Pulmonary artery endothelial cell (primary cell): ENCODE data around the gene LRIT2. TPM values are rescaled to one million over a fixed set of nuclear protein-coding genes. Genes with fewer than 3 reads are reported as not detected.
"Not testable (repeated sequence)": the region's sequence is repeated elsewhere in the genome, so short reads cannot be mapped to it uniquely, and the experiment has no call there.

Experiments used
- DNase-seq: peaks from one replicate; pipeline ENCODE4 v3.0.0-alpha.2; 2011; ENCODE audit warnings: low read depth, low spot score
- total RNA-seq: library from RNA; depleted of rRNA; stranded (reverse); fragments of >200 nt; gene quantifications from 2 replicates; pipeline ENCODE4 v1.2.3, GENCODE V29; 2014

Gene LRIT2
- total RNA-seq, 1 donor from 2014 or later: not detected

GRCh38 chr10:84184517-84184916 lies 40.8 kb downstream of the LRIT2 start:
- no peak for DNase-seq

GRCh38 chr10:84181631-84182030 lies 43.7 kb downstream of the LRIT2 start:
- no peak for DNase-seq

GRCh38 chr10:84180386-84180785 lies 45.0 kb downstream of the LRIT2 start:
- DNase-seq: not testable (repeated sequence)

- DNase-seq: no peak
Measured at GRCh38 chr10:84179059-84179710, 46.2 kb downstream of the LRIT2 start.

GRCh38 chr10:84178160-84178609 lies 47.2 kb downstream of the LRIT2 start:
- DNase-seq: no peak

- no peak for DNase-seq
Measured at GRCh38 chr10:84177541-84178141, 47.7 kb downstream of the LRIT2 start.

- DNase-seq: no peak
Measured at GRCh38 chr10:84176836-84177474, 48.4 kb downstream of the LRIT2 start.

GRCh38 chr10:84176351-84176750 lies 49.0 kb downstream of the LRIT2 start:
- no peak for DNase-seq

GRCh38 chr10:84175436-84175835 lies 49.9 kb downstream of the LRIT2 start:
- DNase-seq: no peak

- DNase-seq: no peak
Measured at GRCh38 chr10:84173501-84173929, 51.8 kb downstream of the LRIT2 start, which contains the start of gene GPR15LG. TSS of gene GPR15LG (plus strand) at chr10:84173801. CDS start at chr10:84173852, 51 bp downstream.

GRCh38 chr10:84172467-84173356 lies 52.6 kb downstream of the LRIT2 start:
- DNase-seq: no peak

- not testable (repeated sequence) for DNase-seq
Measured at GRCh38 chr10:84171700-84172466, 53.5 kb downstream of the LRIT2 start.

- DNase-seq: not testable (repeated sequence)
Measured at GRCh38 chr10:84171237-84171636, 54.1 kb downstream of the LRIT2 start.

Other genes with a start within 250 kb of the LRIT2 start
- 196 and 203 TPM in 2 replicates for gene GHITM, start 86.0 kb downstream of the LRIT2 start, total RNA-seq
- not detected in 2 replicates for gene GPR15LG, start 51.7 kb downstream of the LRIT2 start, total RNA-seq
- gene CDHR1, start 31.0 kb downstream of the LRIT2 start, total RNA-seq: not detected in 2 replicates
- not detected in 2 replicates for gene LRIT1, start 16.0 kb upstream of the LRIT2 start, total RNA-seq
- not detected in 2 replicates for gene RGR, start 19.5 kb upstream of the LRIT2 start, total RNA-seq
- gene CCSER2, start 103.0 kb upstream of the LRIT2 start, total RNA-seq: 16.4 and 22.3 TPM in 2 replicates